Measurements from ENCODE around the gene PTPRA. TPM values are rescaled to one million over a fixed set of nuclear protein-coding genes. Genes with fewer than 3 reads are reported as not detected.
A peak's percentile ranks its signal among the peaks of the same experiment; 100 is the strongest.

Gene PTPRA
- total RNA-seq, 1 experiment from 2014 or later = 29.3 TPM

- intact Hi-C loops (cut with micrococcal nuclease) = no loop called here
- Mint-ChIP-seq H3K27me3 (ENCODE audit: insufficient read depth, unreplicated experiment) (no peaks in the 10 kb centered on the region), H3K9me3 (ENCODE audit: unreplicated experiment) (no peaks in the 10 kb centered on the region), H3K36me3 (ENCODE audit: insufficient read depth, unreplicated experiment) (peaks cover 7% of the 10 kb centered on the region), H3K4me3 (ENCODE audit: unreplicated experiment) (no peak overlapping the region), H3K4me1 (ENCODE audit: insufficient read depth, unreplicated experiment) (peaks cover 7% of the 10 kb centered on the region), H3K27ac (ENCODE audit: low read depth, unreplicated experiment) (no peak overlapping the region)
- no peak for TF ChIP-seq CTCF (IDR thresholded peaks at IDR 0.05; ENCODE audit: unreplicated experiment)
- ChIA-PET POLR2A (no interaction called here), CTCF (no interaction called here)
- DNase-seq (ENCODE audit: unreplicated experiment) = no peak
- BruUV-seq (replicated peaks) = TSS peak; percentile 3
These were observed 37.9 kb upstream of the PTPRA start for GRCh38 chr20:2835331-2835796.

- no peak overlapping the region for H3K27ac Mint-ChIP-seq (ENCODE audit: low read depth, unreplicated experiment)
These were observed 37.2 kb upstream of the PTPRA start for GRCh38 chr20:2836035-2836434.

GRCh38 chr20:2837221-2837960, 35.9 kb upstream of the PTPRA start:
- Mint-ChIP-seq H3K4me3 (ENCODE audit: unreplicated experiment) (no peak overlapping the region), H3K9me3 (ENCODE audit: unreplicated experiment) (no peaks in the 10 kb centered on the region), H3K36me3 (ENCODE audit: insufficient read depth, unreplicated experiment) (peaks cover 13% of the 10 kb centered on the region), H3K4me1 (ENCODE audit: insufficient read depth, unreplicated experiment) (peaks cover 7% of the 10 kb centered on the region), H3K27ac (ENCODE audit: low read depth, unreplicated experiment) (no peak overlapping the region), H3K27me3 (ENCODE audit: insufficient read depth, unreplicated experiment) (no peaks in the 10 kb centered on the region)
- TF ChIP-seq CTCF (IDR thresholded peaks at IDR 0.05; ENCODE audit: unreplicated experiment) = no peak
- CTCF ChIA-PET = no interaction called here
- POLR2A ChIA-PET = interaction anchor here (1.0 to 1.2 kb wide), 2 partner anchors 25 to 139 kb away, joined by 3 to 4 read pairs; no protein-coding TSS in a partner anchor
- BruUV-seq (replicated peaks) = no TSS peak
- intact Hi-C loops (cut with micrococcal nuclease) = no loop called here
- DNase-seq (ENCODE audit: unreplicated experiment) = no peak

More at GRCh38 chr20:2836035-2836434, 37.2 kb upstream of the PTPRA start:
- no peak overlapping the region for H3K4me3 Mint-ChIP-seq (ENCODE audit: unreplicated experiment)
- H3K36me3 Mint-ChIP-seq (ENCODE audit: insufficient read depth, unreplicated experiment) = peaks cover 7% of the 10 kb centered on the region
- BruUV-seq (replicated peaks) = no TSS peak
- no peaks in the 10 kb centered on the region for H3K9me3 Mint-ChIP-seq (ENCODE audit: unreplicated experiment)
- intact Hi-C loops (cut with micrococcal nuclease) = no loop called here
- CTCF ChIA-PET = no interaction called here
- DNase-seq (ENCODE audit: unreplicated experiment) = no peak
- POLR2A ChIA-PET = interaction anchor here (0.6 to 1.2 kb wide), 3 partner anchors 26 to 137 kb away, joined by 3 to 4 read pairs (median 3); no protein-coding TSS in a partner anchor
- peaks cover 7% of the 10 kb centered on the region for H3K4me1 Mint-ChIP-seq (ENCODE audit: insufficient read depth, unreplicated experiment)
- TF ChIP-seq CTCF (IDR thresholded peaks at IDR 0.05; ENCODE audit: unreplicated experiment) = no peak
- no peaks in the 10 kb centered on the region for H3K27me3 Mint-ChIP-seq (ENCODE audit: insufficient read depth, unreplicated experiment)

GRCh38 chr20:2838170-2838797, 35.0 kb upstream of the PTPRA start:
- Mint-ChIP-seq H3K36me3 (ENCODE audit: insufficient read depth, unreplicated experiment) (peaks cover 13% of the 10 kb centered on the region), H3K27me3 (ENCODE audit: insufficient read depth, unreplicated experiment) (no peaks in the 10 kb centered on the region), H3K9me3 (ENCODE audit: unreplicated experiment) (no peaks in the 10 kb centered on the region), H3K27ac (ENCODE audit: low read depth, unreplicated experiment) (no peak overlapping the region), H3K4me1 (ENCODE audit: insufficient read depth, unreplicated experiment) (peaks cover 7% of the 10 kb centered on the region), H3K4me3 (ENCODE audit: unreplicated experiment) (no peak overlapping the region)
- TF ChIP-seq CTCF (IDR thresholded peaks at IDR 0.05; ENCODE audit: unreplicated experiment) = no peak
- intact Hi-C loops (cut with micrococcal nuclease) = no loop called here
- no peak for DNase-seq (ENCODE audit: unreplicated experiment)
- CTCF ChIA-PET = no interaction called here
- no TSS peak for BruUV-seq (replicated peaks)
- POLR2A ChIA-PET = interaction anchor here (1.2 kb wide), 1 partner anchor 35 kb away, joined by 3 read pairs; the partner anchor contains the start of gene PTPRA
